DOHH2 (cell line): Measurements from ENCODE around the gene RBM12.

Experiments
- H3F3A ChIP-seq: fragments of 200-600 bp; sonication (generic), shearing (Covaris generic); 2 replicates; pipeline ENCODE4 v1.6.0; 2016; ENCODE audit warnings: antibody characterized with exemption, mild to moderate bottlenecking; ENCODE audit not compliant: control insufficient read depth, insufficient read depth
- H3K27ac ChIP-seq: fragments of 200-600 bp; sonication (generic); 2 replicates; pipeline ENCODE4 v1.5.1; 2014; ENCODE audit warnings: low read depth, mild to moderate bottlenecking, low read length, moderate library complexity
- H3K27me3 ChIP-seq: fragments of 200-600 bp; sonication (generic); 2 replicates; pipeline ENCODE4 v1.6.1; 2014; ENCODE audit warnings: mild to moderate bottlenecking, low read length, mixed read lengths; ENCODE audit not compliant: control insufficient read depth
- H3K36me3 ChIP-seq: fragments of 200-600 bp; sonication (generic); 2 replicates; pipeline ENCODE4 v1.6.1; 2014; ENCODE audit warnings: mild to moderate bottlenecking, low read length, moderate library complexity, mixed read lengths; ENCODE audit not compliant: control insufficient read depth
- H3K4me1 ChIP-seq: fragments of 200-600 bp; sonication (generic); 2 replicates; pipeline ENCODE4 v1.6.1; 2014; ENCODE audit warnings: mild to moderate bottlenecking, low read length, mixed read lengths; ENCODE audit not compliant: control insufficient read depth
- H3K4me2 ChIP-seq: fragments of 200-600 bp; sonication (generic); 2 replicates; pipeline ENCODE4 v1.6.0; 2014; ENCODE audit warnings: mild to moderate bottlenecking, low read length, moderate library complexity
- H3K4me3 ChIP-seq: fragments of 200-600 bp; sonication (generic); 2 replicates; pipeline ENCODE4 v1.5.1; 2014; ENCODE audit warnings: mild to moderate bottlenecking, low read length, mixed read lengths
- H3K79me2 ChIP-seq: fragments of 200-600 bp; sonication (generic); 2 replicates; pipeline ENCODE4 v1.6.1; 2014; ENCODE audit warnings: mild to moderate bottlenecking, low read length, mixed read lengths; ENCODE audit not compliant: control insufficient read depth
- H3K9me2 ChIP-seq: fragments of 200-600 bp; sonication (generic); replicated peaks from 2 replicates; pipeline ENCODE4 v1.6.1; 2014; ENCODE audit warnings: mild to moderate bottlenecking, low read length, mixed read lengths; ENCODE audit not compliant: control insufficient read depth
- H3K9me3 ChIP-seq: fragments of 200-600 bp; sonication (generic); 2 replicates; pipeline ENCODE4 v1.6.1; 2014; ENCODE audit warnings: antibody characterized with exemption, low read length, mixed read lengths; ENCODE audit not compliant: control insufficient read depth, insufficient read depth
- H4K20me1 ChIP-seq: fragments of 200-600 bp; sonication (generic); 2 replicates; pipeline ENCODE4 v1.6.0; 2014; ENCODE audit warnings: low read depth, mild to moderate bottlenecking, antibody characterized with exemption, low read length, moderate library complexity; ENCODE audit not compliant: control insufficient read depth, insufficient read depth
- CTCF ChIP-seq: fragments of 200-600 bp; sonication (generic); IDR thresholded peaks from one replicate; pipeline ENCODE4 v1.5.1; 2014; ENCODE audit warnings: antibody characterized with exemption, mild to moderate bottlenecking, low read depth, low read length; ENCODE audit not compliant: poor library complexity, severe bottlenecking
- EZH2phosphoT487 ChIP-seq: fragments of 200-600 bp; sonication (generic); IDR thresholded peaks from 2 replicates; pipeline ENCODE4 v1.6.1; 2017; ENCODE audit warnings: borderline replicate concordance, mild to moderate bottlenecking, antibody characterized with exemption, low read length, moderate library complexity, mixed read lengths

RBM12 gene

DNA sequence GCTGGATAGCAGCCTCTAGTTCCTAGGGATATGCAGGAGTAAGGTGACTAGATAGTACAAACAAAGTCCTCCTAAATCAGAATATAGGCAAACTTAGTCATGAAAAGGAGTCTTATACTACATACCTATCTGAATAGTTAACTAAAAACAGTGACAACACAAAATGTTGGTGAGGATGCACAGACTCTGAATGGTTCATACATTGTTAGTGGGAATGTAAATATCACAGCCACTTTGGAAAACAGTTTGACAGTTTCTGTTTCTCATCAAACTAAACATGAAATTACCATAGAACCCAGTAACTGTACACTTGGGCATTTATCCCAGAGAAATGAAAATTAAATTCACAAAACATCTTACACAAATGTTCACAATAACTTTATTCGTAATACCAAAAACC lies 17.3 kb upstream of the RBM12 start:
- Histone ChIP-seq H3K27me3 (no peaks in the 10 kb centered on the region), H3K36me3 (peaks cover 3% of the 10 kb centered on the region; the same call in 1 of the 2 replicates), H3K27ac (no peak overlapping the region)

GRCh38 chr20:35680452-35681183 lies 15.9 kb upstream of the RBM12 start:
- H3K4me1 ChIP-seq: peaks cover 15% of the 10 kb centered on the region
- peak overlapping the region; percentile 55 for H3K4me2 ChIP-seq
- H3K79me2 ChIP-seq: no peaks in the 10 kb centered on the region
- H3K4me3 ChIP-seq: peak overlapping the region; percentile 29
- no peaks in the 10 kb centered on the region for H4K20me1 ChIP-seq
- H3F3A ChIP-seq: peaks cover 3% of the 10 kb centered on the region; the same call in 1 of the 2 replicates
- no peaks in the 10 kb centered on the region for H3K9me2 ChIP-seq
- no peaks in the 10 kb centered on the region for H3K27me3 ChIP-seq
- peaks cover 3% of the 10 kb centered on the region; the same call in 1 of the 2 replicates for H3K36me3 ChIP-seq
- H3K27ac ChIP-seq: peak overlapping the region; percentile 9
- H3K9me3 ChIP-seq: no peaks in the 10 kb centered on the region
- TF ChIP-seq CTCF (no peak), EZH2phosphoT487 (no peak)

More for the DNA sequence above, 17.3 kb upstream of the RBM12 start:
- peaks cover 15% of the 10 kb centered on the region for H3K4me1 ChIP-seq
- no peaks in the 10 kb centered on the region for H3K79me2 ChIP-seq
- H3F3A ChIP-seq: peaks cover 3% of the 10 kb centered on the region; the same call in 1 of the 2 replicates
- TF ChIP-seq CTCF (no peak), EZH2phosphoT487 (no peak)
- H4K20me1 ChIP-seq: no peaks in the 10 kb centered on the region
- H3K4me2 ChIP-seq: no peak overlapping the region
- no peaks in the 10 kb centered on the region for H3K9me3 ChIP-seq
- no peak overlapping the region for H3K4me3 ChIP-seq
- H3K9me2 ChIP-seq: no peaks in the 10 kb centered on the region

DNA sequence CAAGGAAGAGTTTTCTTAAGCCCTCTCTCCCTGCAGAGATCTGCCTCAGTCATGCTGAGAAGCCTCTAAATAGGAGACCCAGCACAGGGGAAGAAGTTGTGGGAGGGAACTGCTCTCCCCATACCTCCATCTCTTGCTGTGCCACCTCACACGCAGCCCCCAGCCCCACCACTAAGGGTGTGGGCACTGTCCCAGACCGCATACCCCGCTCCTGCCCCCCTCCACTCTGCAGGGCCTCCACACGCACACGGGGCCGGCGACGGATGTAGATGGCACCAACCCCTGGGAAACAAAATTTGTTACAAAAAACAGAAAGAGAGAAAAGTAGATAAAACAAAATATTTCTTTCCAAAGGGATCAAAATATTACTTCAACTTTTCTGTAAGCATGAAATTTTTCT lies 10.2 kb upstream of the RBM12 start:
- peaks cover 1% of the 10 kb centered on the region; the same call in 1 of the 2 replicates for H3K4me1 ChIP-seq
- H3K27ac ChIP-seq: no peak overlapping the region
- peaks cover 29% of the 10 kb centered on the region for H3K36me3 ChIP-seq

More for the DNA sequence above, 10.2 kb upstream of the RBM12 start:
- Histone ChIP-seq H3K79me2 (no peaks in the 10 kb centered on the region), H3K27me3 (no peaks in the 10 kb centered on the region), H4K20me1 (no peaks in the 10 kb centered on the region), H3K9me3 (no peaks in the 10 kb centered on the region), H3K4me2 (no peak overlapping the region), H3K4me3 (no peak overlapping the region), H3F3A (no peaks in the 10 kb centered on the region), H3K9me2 (no peaks in the 10 kb centered on the region)
- TF ChIP-seq EZH2phosphoT487 (no peak), CTCF (no peak)
